Mucosa of rectum (tissue), 2 donors: Measurements from ENCODE around the gene ITGB4.
A peak's percentile ranks its signal among the peaks of the same experiment; 100 is the strongest.

Experiments
- H3K27ac ChIP-seq, 2 donors: one replicate each; pipeline ENCODE4 v1.7.0; 2013; ENCODE audit warnings: inconsistent platforms in 2 of 2, low read depth in 2 of 2, low read length in 2 of 2
- H3K27me3 ChIP-seq, 2 donors: one replicate each; pipeline ENCODE4 v1.7.0; 2013; ENCODE audit warnings: low read length in 2 of 2; ENCODE audit not compliant: control insufficient read depth in 2 of 2, insufficient read depth in 2 of 2
- H3K36me3 ChIP-seq, 2 donors: one replicate each; pipeline ENCODE4 v1.7.0; 2013; ENCODE audit warnings: low read length in 2 of 2; ENCODE audit not compliant: control insufficient read depth in 2 of 2, insufficient read depth in 2 of 2
- H3K4me1 ChIP-seq, 2 donors: one replicate each; pipeline ENCODE4 v1.7.0; 2013; ENCODE audit warnings: low read length in 2 of 2, mild to moderate bottlenecking in 1 of 2; ENCODE audit not compliant: control insufficient read depth in 2 of 2, insufficient read depth in 2 of 2
- H3K4me3 ChIP-seq, 2 donors: one replicate each; pipeline ENCODE4 v1.7.0; 2013; ENCODE audit warnings: low read length in 2 of 2
- H3K9ac ChIP-seq, 2 donors: one replicate each; pipeline ENCODE4 v1.7.0; 2013; ENCODE audit warnings: low read length in 2 of 2, low read depth in 1 of 2, mild to moderate bottlenecking in 1 of 2
- H3K9me3 ChIP-seq, 2 donors: one replicate each; pipeline ENCODE4 v1.7.0; 2013; ENCODE audit warnings: low read length in 2 of 2; ENCODE audit not compliant: control insufficient read depth in 2 of 2
- donor health status: healthy.
- donor health status: Normal muscosa, but diverticular disease.

ITGB4 gene

DNA sequence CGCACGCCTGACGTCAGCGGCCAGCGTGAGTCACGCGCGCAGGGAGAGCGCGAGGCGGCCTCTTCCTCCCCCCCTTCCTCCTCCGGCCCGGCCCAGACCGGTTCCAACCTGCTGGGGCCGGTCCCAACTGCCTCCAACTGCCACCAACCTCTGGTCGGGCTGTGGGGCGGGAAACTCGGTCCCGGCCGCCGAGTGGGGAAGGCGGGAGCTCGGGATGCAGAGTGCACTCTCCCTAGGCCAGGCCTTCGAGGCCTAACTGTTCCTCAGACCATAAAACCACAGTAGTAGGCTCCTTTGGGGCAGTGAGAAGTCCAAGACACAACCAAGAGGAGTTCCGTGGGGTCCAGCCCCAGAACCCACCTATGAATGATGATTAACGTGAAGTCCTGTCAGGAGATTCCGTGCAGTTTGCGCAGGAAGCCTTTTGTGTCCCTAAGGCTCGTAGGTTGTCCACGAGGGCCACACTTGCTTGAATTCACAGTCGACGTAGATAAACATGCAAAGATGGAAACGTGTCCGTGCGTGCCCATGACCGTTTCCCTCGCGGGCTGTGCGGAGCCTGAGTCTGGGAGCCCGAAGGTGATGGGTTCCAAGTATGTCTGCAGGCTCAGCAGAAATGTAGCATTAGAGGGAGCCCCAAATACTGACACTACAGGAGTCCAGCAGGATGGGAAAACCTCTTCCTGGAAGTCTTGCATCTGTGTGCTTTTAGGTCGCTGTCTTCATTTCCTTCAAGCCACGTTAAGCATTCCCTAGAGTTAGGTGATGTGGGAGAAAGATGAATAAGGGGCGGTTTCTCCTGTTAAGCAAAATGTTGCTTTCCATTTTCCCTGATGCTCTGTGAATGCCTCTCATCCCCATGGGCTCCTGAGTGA lies 64.0 kb downstream of the ITGB4 start:
- peaks cover 24 to 28% of the 10 kb centered on the region in 2 donors for H3K4me1 ChIP-seq
- no peaks in the 10 kb centered on the region for H3K9me3 ChIP-seq
- peak overlapping the region; percentile 76 to 97 for H3K9ac ChIP-seq
- H3K27me3 ChIP-seq = no peaks in the 10 kb centered on the region
- H3K27ac ChIP-seq = peak overlapping the region; percentile 93 to 100
- H3K4me3 ChIP-seq = peak overlapping the region; percentile 76 to 90
- H3K36me3 ChIP-seq = no peaks in the 10 kb centered on the region

- H3K9ac ChIP-seq = no peak overlapping the region
- H3K4me3 ChIP-seq = no peak overlapping the region
- no peaks in the 10 kb centered on the region for H3K27me3 ChIP-seq
- peaks cover 18 to 19% of the 10 kb centered on the region in 2 donors for H3K36me3 ChIP-seq
- peaks cover 0 to 6% of the 10 kb centered on the region in 2 donors for H3K4me1 ChIP-seq
- H3K9me3 ChIP-seq = no peaks in the 10 kb centered on the region
- H3K27ac ChIP-seq = no peak overlapping the region
These were observed 70.0 kb downstream of the ITGB4 start for GRCh38 chr17:75791254-75791653.

DNA sequence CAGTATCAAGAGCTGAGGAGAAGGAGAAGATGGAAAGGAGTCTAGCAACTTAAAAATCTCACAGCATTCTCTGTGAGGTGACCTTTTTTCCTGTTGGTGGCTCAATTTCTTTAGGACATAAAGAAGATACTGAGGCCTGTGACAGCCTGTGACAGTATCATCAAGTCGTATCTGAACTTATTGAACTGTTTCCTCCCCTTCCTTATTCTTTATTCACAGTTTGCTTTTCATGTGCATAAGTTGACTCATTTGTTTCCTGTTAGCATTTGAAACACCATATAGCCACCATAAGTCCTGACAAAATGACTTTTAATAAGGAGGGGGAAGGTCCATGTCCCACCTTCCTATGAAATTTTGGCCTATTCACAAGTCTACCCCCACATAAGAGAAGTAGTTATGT lies 72.2 kb downstream of the ITGB4 start:
- Histone ChIP-seq H3K27ac (no peak overlapping the region), H3K36me3 (peaks cover 19 to 24% of the 10 kb centered on the region in 2 donors), H3K4me1 (no peaks in the 10 kb centered on the region), H3K9me3 (no peaks in the 10 kb centered on the region), H3K27me3 (no peaks in the 10 kb centered on the region), H3K9ac (no peak overlapping the region), H3K4me3 (no peak overlapping the region)

DNA sequence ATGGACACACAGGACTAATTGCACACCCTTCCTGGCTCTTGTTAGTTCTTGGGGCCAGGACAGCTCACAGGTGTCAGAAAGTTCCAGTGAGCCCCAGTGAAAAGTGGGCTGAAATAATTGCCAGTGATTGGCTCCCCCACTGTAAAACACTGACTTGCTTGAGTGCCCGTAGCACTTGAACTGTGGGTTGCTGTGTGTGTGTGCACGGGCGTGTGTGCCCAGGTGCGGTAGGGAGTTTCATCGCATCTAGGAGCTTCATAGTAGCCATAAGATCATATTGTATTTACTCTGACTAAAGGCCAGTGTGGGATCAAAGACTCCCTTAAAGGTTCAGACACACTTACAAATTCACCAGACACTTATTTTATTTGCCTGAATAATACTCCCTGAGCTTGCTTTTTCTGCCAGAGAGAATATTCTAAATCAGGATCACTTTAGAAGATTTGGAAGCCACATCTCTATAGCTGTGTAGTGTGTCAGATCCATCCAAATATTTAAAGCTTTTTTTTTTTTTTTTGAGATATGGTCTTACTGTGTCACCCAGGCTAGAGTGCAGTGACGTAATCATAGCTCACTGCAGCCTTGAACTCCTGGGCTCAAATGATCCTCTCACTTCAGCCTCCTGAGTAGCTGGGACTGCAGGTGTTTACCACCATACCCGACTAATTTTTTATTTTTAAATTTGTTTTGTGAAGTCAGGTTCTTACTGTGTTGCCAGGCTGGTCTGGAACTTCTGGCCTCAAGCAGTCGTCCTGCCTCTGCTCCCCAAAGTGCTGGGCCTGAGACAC lies 74.8 kb downstream of the ITGB4 start:
- no peak overlapping the region for H3K9ac ChIP-seq
- no peaks in the 10 kb centered on the region for H3K9me3 ChIP-seq
- H3K27me3 ChIP-seq = no peaks in the 10 kb centered on the region
- peaks cover 23 to 35% of the 10 kb centered on the region in 2 donors for H3K36me3 ChIP-seq
- H3K27ac ChIP-seq = no peak overlapping the region
- no peaks in the 10 kb centered on the region for H3K4me1 ChIP-seq
- H3K4me3 ChIP-seq = no peak overlapping the region

- no peaks in the 10 kb centered on the region for H3K27me3 ChIP-seq
- H3K36me3 ChIP-seq = peaks cover 12 to 25% of the 10 kb centered on the region in 2 donors
- no peak overlapping the region for H3K9ac ChIP-seq
- H3K9me3 ChIP-seq = no peaks in the 10 kb centered on the region
- no peak overlapping the region for H3K27ac ChIP-seq
- H3K4me1 ChIP-seq = no peaks in the 10 kb centered on the region
- no peak overlapping the region for H3K4me3 ChIP-seq
These were observed 78.1 kb downstream of the ITGB4 start for GRCh38 chr17:75799402-75799801.

- Histone ChIP-seq H3K9me3 (no peaks in the 10 kb centered on the region), H3K4me3 (no peak overlapping the region), H3K27ac (no peak overlapping the region), H3K27me3 (no peaks in the 10 kb centered on the region), H3K4me1 (no peaks in the 10 kb centered on the region), H3K36me3 (peaks cover 6 to 12% of the 10 kb centered on the region in 2 donors), H3K9ac (no peak overlapping the region)
These were observed 82.6 kb downstream of the ITGB4 start for GRCh38 chr17:75803883-75804282.

DNA sequence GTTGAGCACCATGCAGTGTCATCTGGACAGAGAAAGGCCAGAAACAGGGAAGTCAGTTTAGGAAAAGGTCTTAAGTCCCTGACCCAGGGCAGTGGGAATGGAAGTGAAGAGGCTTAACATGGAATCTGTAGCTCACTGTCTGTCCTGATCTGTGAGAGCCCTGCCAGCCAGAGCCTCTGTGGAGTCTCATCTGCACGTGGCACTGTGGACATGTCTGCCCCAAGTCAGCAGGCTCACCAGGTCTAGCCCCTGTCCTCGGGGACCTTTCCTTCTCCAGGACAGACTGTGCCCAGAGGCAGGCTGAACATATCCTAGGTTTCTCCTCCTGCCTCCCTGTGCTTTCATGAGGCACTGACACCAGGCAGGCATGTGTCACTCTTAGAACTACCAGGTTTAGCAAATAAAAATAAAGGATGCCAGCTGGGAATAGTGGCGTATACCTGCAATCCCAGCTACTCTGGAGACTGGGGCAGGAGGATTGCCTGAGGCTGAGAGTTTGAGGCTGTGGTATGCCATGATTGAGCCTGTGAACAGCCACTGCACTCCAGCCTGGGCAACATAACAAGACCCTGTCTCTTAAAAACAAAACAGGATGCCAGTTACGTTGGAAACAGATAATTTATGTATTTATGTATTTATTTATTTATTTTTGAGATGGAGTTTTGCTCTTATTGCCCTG lies 85.7 kb downstream of the ITGB4 start:
- Histone ChIP-seq H3K4me1 (peaks cover 2 to 4% of the 10 kb centered on the region in 2 donors), H3K27ac (no peak overlapping the region)

More for the DNA sequence above, 85.7 kb downstream of the ITGB4 start:
- peaks cover 6 to 14% of the 10 kb centered on the region in 2 donors for H3K36me3 ChIP-seq
- no peak overlapping the region for H3K4me3 ChIP-seq
- H3K9ac ChIP-seq = no peak overlapping the region
- no peaks in the 10 kb centered on the region for H3K9me3 ChIP-seq
- no peaks in the 10 kb centered on the region for H3K27me3 ChIP-seq
